H9 (cell line): ENCODE data around the gene SLX4IP. TPM values are rescaled to one million over a fixed set of nuclear protein-coding genes. Genes with fewer than 3 reads are reported as not detected.

ENCODE experiments used
- DNase-seq: peaks from one replicate; pipeline ENCODE4 v3.0.0-alpha.2; 2017
- H2AFZ ChIP-seq: one replicate; pipeline ENCODE4 v1.6.1; 2013; ENCODE audit warnings: mild to moderate bottlenecking, low read length, control low read depth, moderate library complexity
- H2AK5ac ChIP-seq: 2 replicates; pipeline ENCODE4 v1.6.1; 2013; ENCODE audit warnings: low read length, control low read depth, mixed read lengths; ENCODE audit not compliant: insufficient read length
- H2BK120ac ChIP-seq: one replicate; pipeline ENCODE4 v1.6.1; 2013; ENCODE audit warnings: low read depth, mild to moderate bottlenecking, low read length, control low read depth, inconsistent platforms; ENCODE audit not compliant: poor library complexity, severe bottlenecking
- H2BK12ac ChIP-seq: 2 replicates; pipeline ENCODE4 v1.6.1; 2013; ENCODE audit warnings: low read length, control low read depth, mixed read lengths, low read depth; ENCODE audit not compliant: insufficient read length
- H2BK15ac ChIP-seq: 2 replicates; pipeline ENCODE4 v1.6.1; 2013; ENCODE audit warnings: low read depth, low read length, control low read depth
- H2BK20ac ChIP-seq: one replicate; pipeline ENCODE4 v1.6.1; 2013; ENCODE audit warnings: low read depth, mild to moderate bottlenecking, low read length, control low read depth, inconsistent platforms; ENCODE audit not compliant: poor library complexity, severe bottlenecking
- H2BK5ac ChIP-seq: 2 replicates; pipeline ENCODE4 v1.6.1; 2013; ENCODE audit warnings: low read length, control low read depth, mixed read lengths; ENCODE audit not compliant: insufficient read length
- H3K14ac ChIP-seq: 2 replicates; pipeline ENCODE4 v1.6.1; 2013; ENCODE audit warnings: low read length, control low read depth; ENCODE audit not compliant: insufficient read depth
- H3K18ac ChIP-seq: 2 replicates; pipeline ENCODE4 v1.6.1; 2013; ENCODE audit warnings: low read depth, mild to moderate bottlenecking, mixed read lengths, low read length, control low read depth; ENCODE audit not compliant: insufficient read length
- H3K23ac ChIP-seq: 2 replicates; pipeline ENCODE4 v1.6.1; 2013; ENCODE audit warnings: low read length, control low read depth, mixed read lengths, low read depth; ENCODE audit not compliant: insufficient read length
- H3K23me2 ChIP-seq: 2 replicates; pipeline ENCODE4 v1.6.1; 2013; ENCODE audit warnings: low read depth, mild to moderate bottlenecking, mixed read lengths, low read length, control low read depth; ENCODE audit not compliant: insufficient read length, poor library complexity, severe bottlenecking
- H3K27ac ChIP-seq: 2 replicates; pipeline ENCODE4 v1.5.1; 2013; ENCODE audit warnings: low read length, control low read depth, mixed read lengths, low read depth; ENCODE audit not compliant: insufficient read length
- H3K27me3 ChIP-seq: 2 replicates; pipeline ENCODE4 v1.6.1; 2013; ENCODE audit warnings: low read length, control low read depth, inconsistent platforms; ENCODE audit not compliant: insufficient read depth
- H3K4ac ChIP-seq: 2 replicates; pipeline ENCODE4 v1.6.1; 2013; ENCODE audit warnings: low read depth, mild to moderate bottlenecking, control low read depth, inconsistent platforms, low read length, moderate library complexity
- H3K4me1 ChIP-seq: 2 replicates; pipeline ENCODE4 v1.6.1; 2013; ENCODE audit warnings: low read length, control low read depth, inconsistent platforms; ENCODE audit not compliant: insufficient read depth
- H3K4me2 ChIP-seq: 2 replicates; pipeline ENCODE4 v1.6.1; 2013; ENCODE audit warnings: low read length, control low read depth, mixed read lengths; ENCODE audit not compliant: insufficient read length, insufficient read depth
- H3K56ac ChIP-seq: 2 replicates; pipeline ENCODE4 v1.6.1; 2013; ENCODE audit warnings: low read depth, mild to moderate bottlenecking, mixed read lengths, low read length, control low read depth; ENCODE audit not compliant: insufficient read length
- H3K79me1 ChIP-seq: 2 replicates; pipeline ENCODE4 v1.6.1; 2013; ENCODE audit warnings: low read depth, mild to moderate bottlenecking, moderate library complexity, low read length, control low read depth, inconsistent platforms; ENCODE audit not compliant: insufficient read depth, poor library complexity, severe bottlenecking
- H3K79me2 ChIP-seq: 2 replicates; pipeline ENCODE4 v1.6.1; 2013; ENCODE audit warnings: low read length, control low read depth, inconsistent platforms; ENCODE audit not compliant: insufficient read depth
- H3K9ac ChIP-seq: 2 replicates; pipeline ENCODE4 v1.6.1; 2013; ENCODE audit warnings: low read length, control low read depth, mixed read lengths; ENCODE audit not compliant: insufficient read length; ENCODE audit errors: extremely low read depth
- H3K9me3 ChIP-seq: one replicate; pipeline ENCODE4 v1.6.1; 2013; ENCODE audit warnings: low read depth, low read length, inconsistent platforms; ENCODE audit not compliant: control insufficient read depth
- H3T11ph ChIP-seq: one replicate; pipeline ENCODE4 v1.6.1; 2013; ENCODE audit warnings: mild to moderate bottlenecking, low read length, control low read depth, inconsistent platforms
- H4K20me1 ChIP-seq: one replicate; pipeline ENCODE4 v1.6.1; 2013; ENCODE audit not compliant: control insufficient read depth, insufficient read length, insufficient read depth
- H4K5ac ChIP-seq: 2 replicates; pipeline ENCODE4 v1.6.1; 2013; ENCODE audit warnings: low read depth, mild to moderate bottlenecking, mixed read lengths, low read length, control low read depth; ENCODE audit not compliant: insufficient read length
- H4K8ac ChIP-seq: replicated peaks from 2 replicates; pipeline ENCODE4 v1.6.1; 2013; ENCODE audit warnings: low read length, control low read depth, mixed read lengths, low read depth; ENCODE audit not compliant: insufficient read length
- H4K91ac ChIP-seq: 2 replicates; pipeline ENCODE4 v1.6.1; 2013; ENCODE audit warnings: low read depth, mild to moderate bottlenecking, moderate library complexity, mixed read lengths, low read length, control low read depth; ENCODE audit not compliant: insufficient read length
- H3K27ac Mint-ChIP-seq, 3 experiments: 2 replicates in 2 of 3; 3 replicates in 1 of 3; pipeline ENCODE4 v1.8.0; 2020 to 2021; ENCODE audit warnings: mixed read lengths in 3 of 3, mild to moderate bottlenecking in 1 of 3, moderate library complexity in 1 of 3
- H3K27me3 Mint-ChIP-seq: 2 replicates; pipeline ENCODE4 v1.8.0; 2021; ENCODE audit warnings: low read depth, mild to moderate bottlenecking, moderate library complexity, mixed read lengths
- H3K36me3 Mint-ChIP-seq, 3 experiments: 2 replicates in 2 of 3; 3 replicates in 1 of 3; pipeline ENCODE4 v1.8.0; 2020 to 2021; ENCODE audit warnings: low read depth in 3 of 3, mixed read lengths in 3 of 3; ENCODE audit not compliant: insufficient read depth in 1 of 3
- H3K4me1 Mint-ChIP-seq, 2 experiments: 2 replicates each; pipeline ENCODE4 v1.8.0; 2020; ENCODE audit warnings: mixed read lengths in 2 of 2
- H3K4me3 Mint-ChIP-seq, 2 experiments: 2 replicates in 1 of 2; 3 replicates in 1 of 2; pipeline ENCODE4 v1.8.0; 2020 to 2021; ENCODE audit warnings: mild to moderate bottlenecking in 2 of 2, mixed read lengths in 2 of 2, moderate library complexity in 1 of 2
- H3K9me3 Mint-ChIP-seq, 2 experiments: 2 replicates in 1 of 2; 3 replicates in 1 of 2; pipeline ENCODE4 v1.8.0; 2020; ENCODE audit warnings: mild to moderate bottlenecking in 2 of 2, mixed read lengths in 2 of 2, moderate library complexity in 1 of 2
- WGBS: extraction: QIAGEN DNeasy Blood & Tissue Kit; methylation state at CpG from one replicate; pipeline ENCODE4 v1.1.7; 2013; ENCODE audit warnings: missing lambda C conversion rate, low lambda C conversion rate, mixed read lengths; ENCODE audit not compliant: insufficient read length; ENCODE audit errors: extremely low coverage; 5-methylcytosine and 5-hydroxymethylcytosine counted together
- total RNA-seq: library from RNA; stranded (reverse); gene quantifications from 2 replicates; pipeline ENCODE4 v1.2.1, GENCODE V29; 2021
- TF ChIP-seq, protein P1 (sequence below): fragments of 200-600 bp; sonication (generic); conservative IDR thresholded peaks from 3 replicates; pipeline ENCODE4 v1.8.0; 2021; ENCODE audit warnings: antibody characterized with exemption, mild to moderate bottlenecking

Gene SLX4IP
- total RNA-seq, 1 experiment from 2014 or later = 7.9 TPM

DNA sequence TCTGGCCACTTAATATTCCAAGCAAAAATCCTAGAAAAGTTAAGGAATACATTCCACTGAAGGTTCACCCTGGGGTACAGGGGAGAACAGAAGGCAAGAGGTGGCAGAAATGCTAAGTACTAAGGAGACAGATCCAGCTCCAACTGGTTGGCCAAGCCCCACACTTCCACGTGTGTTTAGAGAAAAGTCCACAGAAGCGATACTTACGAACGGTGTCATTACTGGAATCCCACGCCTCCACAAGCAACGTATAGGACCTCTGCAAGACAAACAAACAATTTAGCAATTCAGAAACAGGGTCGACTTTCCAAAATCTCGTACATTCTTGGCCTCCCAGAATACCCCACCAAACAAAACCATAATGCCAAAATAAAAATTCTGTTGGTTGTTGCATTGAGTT is 228.7 kb downstream of the SLX4IP start:
- peaks cover 46 to 78% (median 57%) of the 10 kb centered on the region in 3 experiments for H3K36me3 Mint-ChIP-seq
- no peaks in the 10 kb centered on the region for H3K27me3 ChIP-seq
- no peak overlapping the region for H3K9ac ChIP-seq

More for the DNA sequence above, 228.7 kb downstream of the SLX4IP start:
- no peak for DNase-seq
- no peak overlapping the region for H3K56ac ChIP-seq
- H2AFZ ChIP-seq = no peak overlapping the region
- TF ChIP-seq, protein P1, sequence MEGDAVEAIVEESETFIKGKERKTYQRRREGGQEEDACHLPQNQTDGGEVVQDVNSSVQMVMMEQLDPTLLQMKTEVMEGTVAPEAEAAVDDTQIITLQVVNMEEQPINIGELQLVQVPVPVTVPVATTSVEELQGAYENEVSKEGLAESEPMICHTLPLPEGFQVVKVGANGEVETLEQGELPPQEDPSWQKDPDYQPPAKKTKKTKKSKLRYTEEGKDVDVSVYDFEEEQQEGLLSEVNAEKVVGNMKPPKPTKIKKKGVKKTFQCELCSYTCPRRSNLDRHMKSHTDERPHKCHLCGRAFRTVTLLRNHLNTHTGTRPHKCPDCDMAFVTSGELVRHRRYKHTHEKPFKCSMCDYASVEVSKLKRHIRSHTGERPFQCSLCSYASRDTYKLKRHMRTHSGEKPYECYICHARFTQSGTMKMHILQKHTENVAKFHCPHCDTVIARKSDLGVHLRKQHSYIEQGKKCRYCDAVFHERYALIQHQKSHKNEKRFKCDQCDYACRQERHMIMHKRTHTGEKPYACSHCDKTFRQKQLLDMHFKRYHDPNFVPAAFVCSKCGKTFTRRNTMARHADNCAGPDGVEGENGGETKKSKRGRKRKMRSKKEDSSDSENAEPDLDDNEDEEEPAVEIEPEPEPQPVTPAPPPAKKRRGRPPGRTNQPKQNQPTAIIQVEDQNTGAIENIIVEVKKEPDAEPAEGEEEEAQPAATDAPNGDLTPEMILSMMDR = no peak
- H3K27me3 Mint-ChIP-seq = no peaks in the 10 kb centered on the region
- peak overlapping the region; percentile 26 for H3K4me2 ChIP-seq
- peak overlapping the region; percentile 38; the same call in 1 of the 2 replicates for H3K14ac ChIP-seq
- H2BK120ac ChIP-seq = no peak overlapping the region
- WGBS = no CpG with 5 or more reads among the region's 8 CpGs
- H3K4me1 ChIP-seq = peaks cover 32% of the 10 kb centered on the region
- no peaks in the 10 kb centered on the region; a peak in 1 of 5 replicates for H3K9me3 Mint-ChIP-seq
- peak overlapping the region; percentile 11 for H4K8ac ChIP-seq
- H3K9me3 ChIP-seq = no peaks in the 10 kb centered on the region
- no peak overlapping the region for H3K4ac ChIP-seq
- H2BK20ac ChIP-seq = no peak overlapping the region
- no peak overlapping the region for H3K18ac ChIP-seq
- H2BK12ac ChIP-seq = no peak overlapping the region
- H3K4me1 Mint-ChIP-seq = peaks cover 83 to 85% of the 10 kb centered on the region in 2 experiments
- peak overlapping the region; percentile 13 for H3K27ac ChIP-seq
- no peak overlapping the region for H2BK5ac ChIP-seq
- H4K91ac ChIP-seq = no peak overlapping the region
- H2AK5ac ChIP-seq = peak overlapping the region; percentile 15
- H4K20me1 ChIP-seq = no peaks in the 10 kb centered on the region
- peaks cover 7% of the 10 kb centered on the region; the same call in 1 of the 2 replicates for H3K79me2 ChIP-seq
- H3K4me3 Mint-ChIP-seq = peak overlapping the region; percentile 38 to 70; a peak in 4 of 5 replicates
- H3K79me1 ChIP-seq = peaks cover 4% of the 10 kb centered on the region
- no peak overlapping the region for H3T11ph ChIP-seq
- H2BK15ac ChIP-seq = no peak overlapping the region
- no peak overlapping the region for H3K23ac ChIP-seq
- H4K5ac ChIP-seq = no peak overlapping the region
- H3K27ac Mint-ChIP-seq = peak overlapping the region; percentile 81 to 98 (median 97)
- H3K23me2 ChIP-seq = no peaks in the 10 kb centered on the region
